ENCODE data around the gene RASSF10. TPM values are rescaled to one million over a fixed set of nuclear protein-coding genes. Genes with fewer than 3 reads are reported as not detected.

RASSF10 gene
- total RNA-seq, 1 experiment from 2014 or later = 2.4 TPM

GRCh38 chr11:13010749-13011465 is 1.8 kb downstream of the RASSF10 start:
- Histone ChIP-seq H3K9me3 (ENCODE audit: control insufficient read depth, low read depth, low read length) (no peaks in the 10 kb centered on the region), H3T11ph (ENCODE audit: low read length) (no peak overlapping the region), H2BK15ac (ENCODE audit: low read depth, low read length) (no peak overlapping the region), H2BK120ac (ENCODE audit: low read depth, low read length, poor library complexity, severe bottlenecking) (no peak overlapping the region), H3K9ac (ENCODE audit: extremely low read depth, insufficient read length, low read length) (no peak overlapping the region), H4K91ac (ENCODE audit: insufficient read length, low read depth, low read length) (no peak overlapping the region), H3K56ac (ENCODE audit: insufficient read length, low read depth, low read length) (no peak overlapping the region), H3K23me2 (ENCODE audit: insufficient read length, low read depth, low read length, poor library complexity, severe bottlenecking) (peaks cover 14% of the 10 kb centered on the region), H3K79me1 (ENCODE audit: insufficient read depth, low read depth, low read length, poor library complexity, severe bottlenecking) (no peaks in the 10 kb centered on the region), H2AK5ac (ENCODE audit: insufficient read length, low read length) (no peak overlapping the region), H3K4me1 (ENCODE audit: insufficient read depth, low read length) (peaks cover 11% of the 10 kb centered on the region), H4K8ac (replicated peaks; ENCODE audit: insufficient read length, low read depth, low read length) (no peak overlapping the region), H3K27me3 (ENCODE audit: insufficient read depth, low read length) (peaks cover 26% of the 10 kb centered on the region; the same call in 1 of the 2 replicates), H4K20me1 (ENCODE audit: control insufficient read depth, insufficient read depth, insufficient read length) (no peaks in the 10 kb centered on the region), H3K4me2 (ENCODE audit: insufficient read depth, insufficient read length, low read length) (peak overlapping the region; percentile 72), H3K27ac (ENCODE audit: insufficient read length, low read depth, low read length) (no peak overlapping the region), H3K4ac (ENCODE audit: low read depth, low read length) (no peak overlapping the region), H3K23ac (ENCODE audit: insufficient read length, low read depth, low read length) (no peak overlapping the region), H3K14ac (ENCODE audit: insufficient read depth, low read length) (no peak overlapping the region), H4K5ac (ENCODE audit: insufficient read length, low read depth, low read length) (no peak overlapping the region), H2AFZ (ENCODE audit: low read length) (no peak overlapping the region), H3K79me2 (ENCODE audit: insufficient read depth, low read length) (no peaks in the 10 kb centered on the region), H3K18ac (ENCODE audit: insufficient read length, low read depth, low read length) (no peak overlapping the region), H2BK5ac (ENCODE audit: insufficient read length, low read length) (no peak overlapping the region), H2BK12ac (ENCODE audit: insufficient read length, low read depth, low read length) (no peak overlapping the region), H2BK20ac (ENCODE audit: low read depth, low read length, poor library complexity, severe bottlenecking) (no peak overlapping the region)
- Mint-ChIP-seq H3K9me3 (peaks cover 10 to 14% of the 10 kb centered on the region in 2 experiments), H3K4me3 (peak overlapping the region; percentile 73 to 83), H3K27me3 (ENCODE audit: low read depth) (peaks cover 86% of the 10 kb centered on the region), H3K36me3 (ENCODE audit: insufficient read depth in 1 of 3, low read depth in 3 of 3) (peaks cover 4 to 11% (median 11%) of the 10 kb centered on the region in 3 experiments; a peak in 6 of 7 replicates), H3K27ac (no peak overlapping the region), H3K4me1 (peaks cover 46 to 50% of the 10 kb centered on the region in 2 experiments)
- DNase-seq = peak; percentile 65
- no peak for TF ChIP-seq CTCF (conservative IDR thresholded peaks at IDR 0.05)
- no CpG with 5 or more reads among the region's 37 CpGs for WGBS (ENCODE audit: extremely low coverage, insufficient read length, low lambda C conversion rate)

All from H9 (cell line).